ENCODE data around the gene IVL.

GRCh38 chr1:152932170-152932811 lies 23.9 kb downstream of the IVL start:
- TF ChIP-seq REST (IDR thresholded peaks at IDR 0.05; ENCODE audit: borderline replicate concordance) = no peak
- no peak for TF ChIP-seq EP300 (conservative IDR thresholded peaks at IDR 0.05; ENCODE audit: poor library complexity, severe bottlenecking)
- no peak for TF ChIP-seq CTCF (IDR thresholded peaks at IDR 0.05; ENCODE audit: poor library complexity, severe bottlenecking)
- no peak for TF ChIP-seq SMC3 (conservative IDR thresholded peaks at IDR 0.05; ENCODE audit: poor library complexity)
- TF ChIP-seq MXI1 (conservative IDR thresholded peaks at IDR 0.05; ENCODE audit: poor library complexity, severe bottlenecking) = no peak
- TF ChIP-seq EZH2 (IDR thresholded peaks at IDR 0.05; ENCODE audit: borderline replicate concordance, insufficient read depth, low read length, poor library complexity, severe bottlenecking) = no peak
- TF ChIP-seq POLR2AphosphoS5 (IDR thresholded peaks at IDR 0.05) = no peak
- no peak for TF ChIP-seq TAF1 (IDR thresholded peaks at IDR 0.05; ENCODE audit: low read depth)
- no peak for TF ChIP-seq RAD21 (conservative IDR thresholded peaks at IDR 0.05)

All from neural cell (in vitro differentiated cells).